Lower leg skin (tissue), 4 donors: ENCODE measurements around the gene SESN2. TPM values are rescaled to one million over a fixed set of nuclear protein-coding genes. Genes with fewer than 3 reads are reported as not detected.

Experiments used
- DNase-seq, 2 donors: peaks; one replicate each; pipeline ENCODE4 v3.0.0-alpha.2; 2019; ENCODE audit warnings: low spot score in 2 of 2
- H3K4me3 ChIP-seq: fragments of 200-600 bp; sonication (generic); 2 replicates; pipeline ENCODE4 v1.5.1; 2017; ENCODE audit warnings: mild to moderate bottlenecking, low read depth; ENCODE audit not compliant: poor library complexity, severe bottlenecking
- CTCF ChIP-seq, 3 donors: fragments of 450-650 bp; IDR thresholded peaks; one replicate each; pipeline ENCODE4 v1.5.1; 2016; ENCODE audit warnings: antibody characterized with exemption in 3 of 3, mild to moderate bottlenecking in 3 of 3, moderate library complexity in 2 of 3
- POLR2A ChIP-seq, 2 donors: fragments of 450-650 bp; IDR thresholded peaks; one replicate each; pipeline ENCODE4 v1.6.1; 2016 to 2017; ENCODE audit warnings: antibody characterized with exemption in 2 of 2, mild to moderate bottlenecking in 1 of 2, moderate library complexity in 1 of 2
- WGBS, 2 donors: methylation state at CpG; one replicate each; pipeline ENCODE4 v1.1.5; 2018; 5-methylcytosine and 5-hydroxymethylcytosine counted together
- intact Hi-C: fragments of 100-400 bp; cut with DNase I; formaldehyde crosslinking; loops from one replicate; pipeline ENCODE4 v1.15.0; 2023; ENCODE audit warnings: low total_unique reads
- total RNA-seq, 4 donors: library from RNA; depleted of rRNA; stranded (reverse); fragments of >200 nt; gene quantifications; one replicate each; pipeline ENCODE4 v1.1.0, GENCODE V29; 2016

The SESN2 gene
- total RNA-seq, 4 donors from 2014 or later: 8.2 to 13.6 (median 11.1) TPM

- no peak for DNase-seq
- WGBS, 2 donors: 43 to 48% methylated on average over 7 of the region's 7 CpGs
- intact Hi-C loops: no loop called here
- TF ChIP-seq CTCF (IDR thresholded peaks at IDR 0.05): no peak
- TF ChIP-seq POLR2A (IDR thresholded peaks at IDR 0.05): no peak
- no peak overlapping the region for H3K4me3 ChIP-seq
These were observed 42.3 kb downstream of the SESN2 start for GRCh38 chr1:28301368-28302174.

- intact Hi-C loops: no loop called here
- no peak for TF ChIP-seq CTCF (IDR thresholded peaks at IDR 0.05)
- no peak for TF ChIP-seq POLR2A (IDR thresholded peaks at IDR 0.05)
- 64 to 65% methylated on average over 5 of the region's 5 CpGs for WGBS, 2 donors
- no peak overlapping the region for H3K4me3 ChIP-seq
- no peak for DNase-seq
These were observed 42.9 kb downstream of the SESN2 start for GRCh38 chr1:28302247-28302646.

GRCh38 chr1:28306301-28306949 lies 47.1 kb downstream of the SESN2 start:
- intact Hi-C loops: no loop called here
- no peak for DNase-seq

GRCh38 chr1:28308750-28309149 lies 49.4 kb downstream of the SESN2 start:
- WGBS, 2 donors: 88 to 97% methylated on average over 3 of the region's 3 CpGs
- no peak for TF ChIP-seq CTCF (IDR thresholded peaks at IDR 0.05)
- no peak for TF ChIP-seq POLR2A (IDR thresholded peaks at IDR 0.05)
- intact Hi-C loops: no loop called here
- DNase-seq: no peak
- no peak overlapping the region for H3K4me3 ChIP-seq

More at GRCh38 chr1:28306301-28306949, 47.1 kb downstream of the SESN2 start:
- no peak overlapping the region for H3K4me3 ChIP-seq
- WGBS, 2 donors: 66 to 77% methylated on average over 2 of the region's 2 CpGs
- TF ChIP-seq POLR2A (IDR thresholded peaks at IDR 0.05) (no peak), CTCF (IDR thresholded peaks at IDR 0.05) (no peak)

- intact Hi-C loops: no loop called here
- DNase-seq: no peak
- 88% methylated on average over 2 of the region's 2 CpGs for WGBS, 2 donors
These were observed 50.4 kb downstream of the SESN2 start for GRCh38 chr1:28309702-28310101.

More at GRCh38 chr1:28309702-28310101, 50.4 kb downstream of the SESN2 start:
- TF ChIP-seq CTCF (IDR thresholded peaks at IDR 0.05): no peak
- TF ChIP-seq POLR2A (IDR thresholded peaks at IDR 0.05): no peak
- H3K4me3 ChIP-seq: no peak overlapping the region
